CD4-positive, alpha-beta T cell (primary cell): ENCODE data around the gene HNRNPH2. TPM values are rescaled to one million over a fixed set of nuclear protein-coding genes. Genes with fewer than 3 reads are reported as not detected.

Experiments used
- ATAC-seq: fragments of 200-7000 bp; cut with Tn5 transposase; one replicate; pipeline ENCODE4 v1.10.0; 2022; ENCODE audit warnings: mild to moderate bottlenecking; ENCODE audit not compliant: poor library complexity
- CTCF ChIA-PET: fragments of 350-600 bp; sonication (Branson Sonifier 250); formaldehyde crosslinking; loops from one replicate; lab custom pipeline; 2021; ENCODE audit warnings: antibody characterized with exemption, inconsistent platforms; lab: Charles Lee
- POLR2A ChIA-PET: fragments of 350-600 bp; sonication (Branson Sonifier 250); formaldehyde crosslinking; loops from one replicate; lab custom pipeline; 2021; ENCODE audit warnings: antibody characterized with exemption, inconsistent platforms; lab: Charles Lee
- DNase-seq, 14 experiments: peaks; one replicate each; pipeline ENCODE4 v3.0.0-alpha.2; 2013 to 2020; ENCODE audit warnings: mixed read lengths in 2 of 14
- H3K27ac ChIP-seq, 2 donors: one replicate each; pipeline versions ENCODE4 v1.5.1 to v1.7.0; 2013; ENCODE audit warnings: low read length in 2 of 2, low read depth in 1 of 2, mild to moderate bottlenecking in 1 of 2
- H3K27me3 ChIP-seq, 2 experiments: 1 replicate in 1 of 2; 2 replicates in 1 of 2; pipeline versions ENCODE4 v1.6.1 to v1.7.0; 2013; ENCODE audit warnings: low read length in 2 of 2, control low read depth in 1 of 2, mild to moderate bottlenecking in 1 of 2, moderate library complexity in 1 of 2; ENCODE audit not compliant: insufficient read depth in 2 of 2, control insufficient read depth in 1 of 2
- H3K36me3 ChIP-seq: one replicate; pipeline ENCODE4 v1.6.1; 2013; ENCODE audit warnings: low read length, control low read depth; ENCODE audit not compliant: insufficient read depth
- H3K4me1 ChIP-seq: one replicate; pipeline ENCODE4 v1.6.1; 2013; ENCODE audit warnings: low read length, control low read depth; ENCODE audit not compliant: insufficient read depth
- H3K4me3 ChIP-seq: one replicate; pipeline ENCODE4 v1.5.1; 2013; ENCODE audit warnings: mild to moderate bottlenecking, low read length, moderate library complexity
- H3K9me3 ChIP-seq, 2 experiments: 1 replicate in 1 of 2; 2 replicates in 1 of 2; pipeline versions ENCODE4 v1.6.1 to v1.7.0; 2013; ENCODE audit warnings: low read length in 2 of 2, mild to moderate bottlenecking in 2 of 2, control low read depth in 1 of 2, moderate library complexity in 1 of 2; ENCODE audit not compliant: control insufficient read depth in 1 of 2, insufficient read depth in 1 of 2
- H3K27ac Mint-ChIP-seq: one replicate; pipeline ENCODE4 v1.8.0; 2020; ENCODE audit warnings: mixed read lengths
- H3K27me3 Mint-ChIP-seq: one replicate; pipeline ENCODE4 v1.8.0; 2021; ENCODE audit warnings: mixed read lengths
- H3K36me3 Mint-ChIP-seq: one replicate; pipeline ENCODE4 v1.8.0; 2021; ENCODE audit warnings: low read depth, mixed read lengths
- H3K4me1 Mint-ChIP-seq: one replicate; pipeline ENCODE4 v1.8.0; 2021; ENCODE audit warnings: low read depth, mixed read lengths
- H3K4me3 Mint-ChIP-seq: one replicate; pipeline ENCODE4 v1.8.0; 2020; ENCODE audit warnings: mild to moderate bottlenecking, mixed read lengths
- H3K9me3 Mint-ChIP-seq: one replicate; pipeline ENCODE4 v1.8.0; 2020; ENCODE audit warnings: mixed read lengths
- CTCF ChIP-seq: fragments of 200-600 bp; IDR thresholded peaks from one replicate; pipeline ENCODE4 v1.8.0; 2022; ENCODE audit warnings: antibody characterized with exemption, mild to moderate bottlenecking
- intact Hi-C, 2 experiments: fragments of 100-400 bp; cut with DNase I in 1 of 2; cut with micrococcal nuclease in 1 of 2; formaldehyde crosslinking; loops; one replicate each; pipeline versions ENCODE4 v1.15.1 to v1.9.0; 2023 to 2025; cut with DNase I, micrococcal nuclease
- total RNA-seq, 174 experiments: library from RNA in 2 of 174; stranded (reverse) in 2 of 174; gene quantifications; one replicate each; pipeline ENCODE4 v1.2.3 and lab custom pipeline; 2021 to 2026

The HNRNPH2 gene
- total RNA-seq, 2 experiments from 2014 or later: 50.9 to 51.4 TPM

GRCh38 chrX:101385795-101386541, 22.1 kb upstream of the HNRNPH2 start, which contains the start of gene BTK:
Gene BTK (minus strand): TSS chrX:101386191. CDS start chrX:101375284, 10,907 bp downstream.
- DNase-seq (peak in 2 of 14 experiments; percentile 17 to 18), ATAC-seq (no peak)
- H3K9me3 ChIP-seq: no peaks in the 10 kb centered on the region
- Mint-ChIP-seq H3K27ac (no peak within 1 kb of the TSS), H3K27me3 (no peaks in the 10 kb centered on the region), H3K9me3 (no peaks in the 10 kb centered on the region), H3K4me3 (no peak within 1 kb of the TSS), H3K4me1 (peaks cover 2% of the 10 kb centered on the region), H3K36me3 (peaks cover 2% of the 10 kb centered on the region)
- intact Hi-C loops: loop anchor here in 1 of 2 experiments (5.0 kb wide), 1 partner anchor 289 kb away; the partner anchor contains the start of gene CENPI
- H3K27ac ChIP-seq: no peak within 1 kb of the TSS
- peaks cover 5% of the 10 kb centered on the region for H3K4me1 ChIP-seq
- H3K36me3 ChIP-seq: no peaks in the 10 kb centered on the region
- TF ChIP-seq CTCF: no peak
- ChIA-PET CTCF (no interaction called here), POLR2A (no interaction called here)
- H3K4me3 ChIP-seq: peak within 1 kb of the TSS; percentile 10
- no peaks in the 10 kb centered on the region for H3K27me3 ChIP-seq

GRCh38 chrX:101386542-101386885, 21.5 kb upstream of the HNRNPH2 start:
- intact Hi-C loops: loop anchor here in 1 of 2 experiments (5.0 kb wide), 1 partner anchor 289 kb away; the partner anchor contains the start of gene CENPI
- POLR2A ChIA-PET: no interaction called here
- DNase-seq (no peak), ATAC-seq (no peak)
- H3K9me3 Mint-ChIP-seq: no peaks in the 10 kb centered on the region
- H3K4me1 Mint-ChIP-seq: peaks cover 8% of the 10 kb centered on the region
- no peak overlapping the region for H3K27ac Mint-ChIP-seq
- no peak overlapping the region for H3K4me3 Mint-ChIP-seq
- Histone ChIP-seq H3K27ac (no peak overlapping the region), H3K27me3 (no peaks in the 10 kb centered on the region), H3K4me1 (peaks cover 5% of the 10 kb centered on the region), H3K4me3 (no peak overlapping the region), H3K36me3 (no peaks in the 10 kb centered on the region), H3K9me3 (no peaks in the 10 kb centered on the region)
- peaks cover 8% of the 10 kb centered on the region for H3K36me3 Mint-ChIP-seq
- no peak for TF ChIP-seq CTCF
- H3K27me3 Mint-ChIP-seq: no peaks in the 10 kb centered on the region
- CTCF ChIA-PET: no interaction called here

- ChIA-PET CTCF (no interaction called here), POLR2A (no interaction called here)
- peaks cover 25% of the 10 kb centered on the region for H3K4me1 Mint-ChIP-seq
- peaks cover 26% of the 10 kb centered on the region for H3K36me3 Mint-ChIP-seq
- H3K9me3 ChIP-seq: no peaks in the 10 kb centered on the region
- no peak overlapping the region for H3K27ac Mint-ChIP-seq
- no peak overlapping the region for H3K4me3 ChIP-seq
- ATAC-seq: no peak
- no peaks in the 10 kb centered on the region for H3K27me3 ChIP-seq
- H3K27ac ChIP-seq: no peak overlapping the region
- no peaks in the 10 kb centered on the region for H3K9me3 Mint-ChIP-seq
- no peaks in the 10 kb centered on the region for H3K27me3 Mint-ChIP-seq
- intact Hi-C loops: loop anchor here in 1 of 2 experiments (5.0 kb wide), 1 partner anchor 291 kb away; the partner anchor contains the start of gene CENPI
- H3K4me1 ChIP-seq: peaks cover 13% of the 10 kb centered on the region
- TF ChIP-seq CTCF: no peak
- H3K4me3 Mint-ChIP-seq: peak overlapping the region; percentile 7
- no peak for DNase-seq
- H3K36me3 ChIP-seq: peaks cover 14% of the 10 kb centered on the region
These were observed 19.4 kb upstream of the HNRNPH2 start for GRCh38 chrX:101388604-101389003.
